H1 (cell line): ENCODE results near the gene TUBGCP2. TPM values are rescaled to one million over a fixed set of nuclear protein-coding genes. Genes with fewer than 3 reads are reported as not detected.

Experiments
- CTCF ChIA-PET: fragments of 300-600 bp; sonication (Branson Sonifier 250); formaldehyde crosslinking; loops from one replicate; lab custom pipeline; 2021; ENCODE audit not compliant: partially characterized antibody; lab: Charles Lee
- POLR2A ChIA-PET: fragments of 300-600 bp; sonication (Branson Sonifier 250); formaldehyde crosslinking; loops from one replicate; lab custom pipeline; 2021; ENCODE audit warnings: inconsistent platforms; ENCODE audit not compliant: partially characterized antibody; lab: Charles Lee
- DNase-seq, 2 experiments: peaks; one replicate each; pipeline versions ENCODE4 v3.0.0 to v3.0.0-alpha.2; 2010 to 2022; ENCODE audit warnings: low spot score in 2 of 2, low read depth in 1 of 2, mixed read lengths in 1 of 2
- FAIRE-seq: peaks from 2 replicates; lab custom pipeline; 2011; peaks lifted over from hg19 to GRCh38; lab: Jason Lieb, UNC
- H2AFZ ChIP-seq: 2 replicates; pipeline ENCODE4 v1.8.1; 2012; ENCODE audit warnings: low read length, inconsistent platforms
- H2AK5ac ChIP-seq: 2 replicates; pipeline ENCODE4 v1.6.1; 2013; ENCODE audit warnings: low read depth, low read length
- H2BK120ac ChIP-seq: replicated peaks from 2 replicates; pipeline ENCODE3; 2013; ENCODE audit warnings: low read depth, low read length, inconsistent platforms
- H2BK12ac ChIP-seq: 2 replicates; pipeline ENCODE4 v1.6.1; 2013; ENCODE audit warnings: low read depth, low read length
- H2BK15ac ChIP-seq: 2 replicates; pipeline ENCODE4 v1.6.1; 2013; ENCODE audit warnings: low read length
- H2BK20ac ChIP-seq: 2 replicates; pipeline ENCODE4 v1.6.1; 2013; ENCODE audit warnings: low read length
- H2BK5ac ChIP-seq: 2 replicates; pipeline ENCODE4 v1.6.1; 2013; ENCODE audit warnings: low read depth, low read length
- H3K14ac ChIP-seq: 2 replicates; pipeline ENCODE4 v1.6.1; 2013; ENCODE audit warnings: inconsistent platforms; ENCODE audit not compliant: insufficient read length
- H3K18ac ChIP-seq: 2 replicates; pipeline ENCODE4 v1.6.1; 2013; ENCODE audit warnings: low read length; ENCODE audit errors: extremely low read depth
- H3K23ac ChIP-seq: 2 replicates; pipeline ENCODE4 v1.6.1; 2013; ENCODE audit warnings: inconsistent platforms; ENCODE audit not compliant: insufficient read length
- H3K23me2 ChIP-seq: 2 replicates; pipeline ENCODE4 v1.6.1; 2013; ENCODE audit warnings: low read depth, low read length
- H3K27ac ChIP-seq: 2 replicates; pipeline ENCODE4 v1.6.1; 2011; ENCODE audit warnings: low read depth, low read length, inconsistent platforms
- H3K27me3 ChIP-seq, 4 experiments: replicated peaks in 1 of 4; 1 replicate in 1 of 4; 2 replicates in 3 of 4; pipeline versions ENCODE4 v1.6.1 to v1.8.1; 2011 to 2013; ENCODE audit warnings: low read length in 3 of 4, mild to moderate bottlenecking in 3 of 4, inconsistent platforms in 2 of 4, mixed read lengths in 2 of 4, moderate library complexity in 1 of 4; ENCODE audit not compliant: control insufficient read depth in 3 of 4, insufficient read depth in 3 of 4; ENCODE audit errors: extremely low read depth in 1 of 4
- H3K36me3 ChIP-seq, 4 experiments: 2 replicates each; pipeline versions ENCODE4 v1.6.1 to v1.8.1; 2011 to 2013; ENCODE audit warnings: mild to moderate bottlenecking in 4 of 4, low read length in 3 of 4, moderate library complexity in 2 of 4, control low read depth in 1 of 4, inconsistent platforms in 1 of 4; ENCODE audit not compliant: insufficient read depth in 4 of 4, control insufficient read depth in 2 of 4
- H3K4ac ChIP-seq: replicated peaks from 2 replicates; pipeline ENCODE3; 2013; ENCODE audit warnings: low read length, low read depth, mixed read lengths, inconsistent platforms; ENCODE audit not compliant: insufficient read length
- H3K4me1 ChIP-seq, 4 experiments: replicated peaks in 1 of 4; 1 replicate in 1 of 4; 2 replicates in 3 of 4; pipeline versions ENCODE4 v1.6.1 to v1.8.1; 2011 to 2013; ENCODE audit warnings: low read length in 3 of 4, inconsistent platforms in 2 of 4, mixed read lengths in 1 of 4; ENCODE audit not compliant: insufficient read depth in 4 of 4, control insufficient read depth in 3 of 4
- H3K4me2 ChIP-seq, 2 experiments: 2 replicates each; pipeline versions ENCODE4 v1.6.1 to v1.8.1; 2011 to 2013; ENCODE audit warnings: low read depth in 2 of 2, low read length in 2 of 2, control low read depth in 1 of 2, inconsistent platforms in 1 of 2, mild to moderate bottlenecking in 1 of 2; ENCODE audit not compliant: insufficient read depth in 1 of 2
- H3K4me3 ChIP-seq, 4 experiments: fragments of 200-600, 300-600 bp in 1 of 4; sonication (generic), shearing (Covaris generic), sonication (Bioruptor Twin) in 1 of 4; 2 replicates each; pipeline versions ENCODE4 v1.5.1 to v1.8.1; 2011 to 2016; ENCODE audit warnings: low read length in 4 of 4, low read depth in 3 of 4, control low read depth in 2 of 4, inconsistent platforms in 2 of 4, mild to moderate bottlenecking in 2 of 4, mixed read lengths in 1 of 4, moderate library complexity in 1 of 4; ENCODE audit not compliant: insufficient read depth in 2 of 4; ENCODE audit errors: extremely low read depth in 1 of 4
- H3K56ac ChIP-seq: replicated peaks from 2 replicates; pipeline ENCODE3; 2013; ENCODE audit warnings: low read depth, mild to moderate bottlenecking, mixed read lengths, low read length, inconsistent platforms; ENCODE audit not compliant: insufficient read length
- H3K79me1 ChIP-seq: 2 replicates; pipeline ENCODE4 v1.6.1; 2013; ENCODE audit warnings: low read depth, low read length, control low read depth
- H3K79me2 ChIP-seq, 2 experiments: 2 replicates each; pipeline versions ENCODE4 v1.6.1 to v1.8.1; 2012 to 2013; ENCODE audit warnings: low read length in 2 of 2, mild to moderate bottlenecking in 2 of 2, inconsistent platforms in 1 of 2; ENCODE audit not compliant: insufficient read depth in 2 of 2, control insufficient read depth in 1 of 2
- H3K9ac ChIP-seq, 4 experiments: replicated peaks in 1 of 4; 1 replicate in 1 of 4; 2 replicates in 3 of 4; pipeline versions ENCODE4 v1.6.1 to v1.8.1; 2011 to 2013; ENCODE audit warnings: low read depth in 3 of 4, low read length in 3 of 4, control low read depth in 2 of 4, mild to moderate bottlenecking in 2 of 4, moderate library complexity in 2 of 4, inconsistent platforms in 1 of 4; ENCODE audit errors: extremely low read depth in 1 of 4
- H3K9me3 ChIP-seq, 2 experiments: 2 replicates each; pipeline versions ENCODE4 v1.6.1 to v1.8.1; 2012 to 2013; ENCODE audit warnings: mild to moderate bottlenecking in 2 of 2, moderate library complexity in 2 of 2, control low read depth in 1 of 2, inconsistent platforms in 1 of 2, low read depth in 1 of 2, low read length in 1 of 2, mixed read lengths in 1 of 2; ENCODE audit not compliant: insufficient read depth in 2 of 2
- H4K20me1 ChIP-seq, 2 experiments: replicated peaks in 1 of 2; 2 replicates each; pipeline versions ENCODE3 to v1.8.1; 2011 to 2013; ENCODE audit warnings: inconsistent platforms in 2 of 2, low read length in 2 of 2, mild to moderate bottlenecking in 1 of 2; ENCODE audit not compliant: insufficient read depth in 2 of 2, control insufficient read depth in 1 of 2
- H4K5ac ChIP-seq: 2 replicates; pipeline ENCODE4 v1.6.1; 2013; ENCODE audit warnings: low read length, low read depth, mixed read lengths, inconsistent platforms; ENCODE audit not compliant: insufficient read length
- H4K8ac ChIP-seq: 2 replicates; pipeline ENCODE4 v1.8.0; 2013; ENCODE audit warnings: mild to moderate bottlenecking, moderate library complexity, low read length, inconsistent platforms; ENCODE audit not compliant: insufficient read depth; ENCODE audit errors: extremely low read depth
- H4K91ac ChIP-seq: replicated peaks from 2 replicates; pipeline ENCODE3; 2013; ENCODE audit warnings: low read length, mixed read lengths, inconsistent platforms; ENCODE audit not compliant: insufficient read length
- BACH1 ChIP-seq: IDR thresholded peaks from 2 replicates; pipeline ENCODE4 v1.6.1; 2012; ENCODE audit warnings: low read length, improper control_type of control experiment
- BCL11A ChIP-seq, 2 experiments: IDR thresholded peaks; one replicate each; pipeline ENCODE4 v1.6.1; 2011; ENCODE audit warnings: low read depth in 2 of 2, low read length in 2 of 2, mild to moderate bottlenecking in 2 of 2
- CEBPB ChIP-seq: IDR thresholded peaks from 2 replicates; pipeline ENCODE4 v1.6.1; 2012; ENCODE audit warnings: low read depth, low read length
- EP300 ChIP-seq, 2 experiments: IDR thresholded peaks; 1 replicate in 1 of 2; 2 replicates in 1 of 2; pipeline ENCODE4 v1.6.1; 2011 to 2012; ENCODE audit warnings: low read depth in 2 of 2, low read length in 2 of 2, mild to moderate bottlenecking in 2 of 2, borderline replicate concordance in 1 of 2, inconsistent platforms in 1 of 2, moderate library complexity in 1 of 2
- GABPA ChIP-seq: IDR thresholded peaks from 2 replicates; pipeline ENCODE4 v1.6.1; 2011; ENCODE audit warnings: mild to moderate bottlenecking, low read length, moderate library complexity, borderline replicate concordance; ENCODE audit not compliant: insufficient read depth
- GTF2F1 ChIP-seq: IDR thresholded peaks from 2 replicates; pipeline ENCODE4 v1.6.1; 2012; ENCODE audit warnings: low read depth, low read length, improper control_type of control experiment, borderline replicate concordance
- POLR2A ChIP-seq, 2 experiments: IDR thresholded peaks; 1 replicate in 1 of 2; 2 replicates in 1 of 2; pipeline ENCODE4 v1.6.1; 2011; ENCODE audit warnings: low read depth in 2 of 2, low read length in 2 of 2, mild to moderate bottlenecking in 2 of 2; ENCODE audit errors: control extremely low read depth in 1 of 2
- POLR2AphosphoS5 ChIP-seq: IDR thresholded peaks from 2 replicates; pipeline ENCODE4 v1.6.1; 2011; ENCODE audit warnings: low read depth, low read length
- TCF12 ChIP-seq: IDR thresholded peaks from 2 replicates; pipeline ENCODE4 v1.6.1; 2011; ENCODE audit warnings: low read depth, mild to moderate bottlenecking, low read length
- YY1 ChIP-seq: IDR thresholded peaks from 2 replicates; pipeline ENCODE4 v1.6.1; 2011; ENCODE audit warnings: low read depth, mild to moderate bottlenecking, low read length
- WGBS, 2 experiments: shearing (Covaris generic) in 1 of 2; methylation state at CpG; one replicate each; pipeline versions ENCODE4 v1.1.6 to v1.1.7; 2013 to 2015; ENCODE audit warnings: low lambda C conversion rate in 2 of 2, mixed read lengths in 2 of 2, inconsistent platforms in 1 of 2, low coverage in 1 of 2, missing lambda C conversion rate in 1 of 2; ENCODE audit not compliant: insufficient replicate concordance in 2 of 2, insufficient coverage in 1 of 2, insufficient read length in 1 of 2; ENCODE audit errors: extremely low coverage in 1 of 2, missing lambda C conversion rate in 1 of 2; 5-methylcytosine and 5-hydroxymethylcytosine counted together
- polyA plus RNA-seq, 7 experiments: library from polyadenylated mRNA; depleted of rRNA in 3 of 7; stranded (reverse) in 5 of 7; unstranded in 2 of 7; fragments of >200 nt in 5 of 7; fragments of 200-250 nt in 2 of 7; gene quantifications; 1 replicate in 5 of 7; 2 replicates in 1 of 7; 4 replicates in 1 of 7; pipeline versions ENCODE4 v1.2.1 to v1.2.3, GENCODE V29; 2011 to 2013; ENCODE audit warnings: missing spikeins in 2 of 7, mixed read lengths in 2 of 7
- total RNA-seq: library from RNA; stranded (reverse); fragmentation: NEBNext Ultra II Directional; extraction: Animal tissue kit (Norgen Biotek cat#: 25700); gene quantifications from 2 replicates; pipeline ENCODE4 v1.2.1, GENCODE V29; 2021
- TF ChIP-seq, protein P1 (sequence below): IDR thresholded peaks from 2 replicates; pipeline ENCODE4 v1.6.1; 2011; ENCODE audit warnings: low read length, improper control_type of control experiment
- TF ChIP-seq, protein P2 (sequence below): IDR thresholded peaks from 2 replicates; pipeline ENCODE4 v1.6.1; 2012; ENCODE audit warnings: inconsistent platforms

Gene TUBGCP2
- total and polyA plus RNA-seq, 2 of the 8 experiments (the other 6 are each of a cell fraction or from before 2014, with no cell fraction given) = 34.9 to 51.9 TPM

DNA sequence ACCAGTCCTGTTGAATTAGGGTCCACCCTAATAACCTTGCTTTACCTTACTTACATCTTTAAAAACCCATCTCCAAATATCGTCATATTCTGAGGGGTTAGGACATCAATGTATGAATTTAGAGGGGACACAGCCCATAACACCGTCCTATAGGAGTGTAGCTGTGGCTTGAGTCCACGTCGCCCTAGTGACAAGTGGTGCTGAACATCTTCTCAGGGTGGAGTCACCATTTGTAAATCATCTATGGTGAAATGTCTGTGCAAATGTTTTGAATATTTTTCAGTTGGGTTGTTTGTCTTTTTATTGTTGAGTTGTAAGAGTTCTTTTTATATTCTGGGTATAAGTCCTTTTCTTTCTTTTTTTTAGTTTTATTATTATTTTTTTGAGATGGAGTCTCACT, 33.3 kb upstream of the TUBGCP2 start:
- CTCF ChIA-PET = interaction anchor here (2.3 kb wide), 1 partner anchor 11 kb away, joined by 7 read pairs; no protein-coding TSS in a partner anchor
- H3K4ac ChIP-seq = no peak overlapping the region
- TF ChIP-seq, protein P1, sequence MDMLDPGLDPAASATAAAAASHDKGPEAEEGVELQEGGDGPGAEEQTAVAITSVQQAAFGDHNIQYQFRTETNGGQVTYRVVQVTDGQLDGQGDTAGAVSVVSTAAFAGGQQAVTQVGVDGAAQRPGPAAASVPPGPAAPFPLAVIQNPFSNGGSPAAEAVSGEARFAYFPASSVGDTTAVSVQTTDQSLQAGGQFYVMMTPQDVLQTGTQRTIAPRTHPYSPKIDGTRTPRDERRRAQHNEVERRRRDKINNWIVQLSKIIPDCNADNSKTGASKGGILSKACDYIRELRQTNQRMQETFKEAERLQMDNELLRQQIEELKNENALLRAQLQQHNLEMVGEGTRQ = no peak
- no peak for TF ChIP-seq TCF12
- TF ChIP-seq EP300 (IDR thresholded peaks at IDR 0.05; ENCODE audit: borderline replicate concordance in 1 of 2, low read depth in 2 of 2, low read length in 2 of 2) = no peak
- no peak for TF ChIP-seq GTF2F1
- TF ChIP-seq GABPA = no peak
- no peak for TF ChIP-seq BCL11A (IDR thresholded peaks at IDR 0.05; ENCODE audit: low read depth in 2 of 2, low read length in 2 of 2)
- TF ChIP-seq CEBPB = no peak
- TF ChIP-seq POLR2A (IDR thresholded peaks at IDR 0.05; ENCODE audit: control extremely low read depth in 1 of 2, low read depth in 2 of 2, low read length in 2 of 2) = no peak
- TF ChIP-seq, protein P2, sequence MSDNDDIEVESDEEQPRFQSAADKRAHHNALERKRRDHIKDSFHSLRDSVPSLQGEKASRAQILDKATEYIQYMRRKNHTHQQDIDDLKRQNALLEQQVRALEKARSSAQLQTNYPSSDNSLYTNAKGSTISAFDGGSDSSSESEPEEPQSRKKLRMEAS = no peak
- TF ChIP-seq POLR2AphosphoS5 = no peak
- TF ChIP-seq BACH1 = no peak
- TF ChIP-seq YY1 = no peak

More for the DNA sequence above, 33.3 kb upstream of the TUBGCP2 start:
- H2BK120ac ChIP-seq = no peak overlapping the region
- H3K9me3 ChIP-seq = no peaks in the 10 kb centered on the region
- H3K23ac ChIP-seq = no peak overlapping the region
- H3K79me2 ChIP-seq = no peaks in the 10 kb centered on the region
- no peak overlapping the region for H3K9ac ChIP-seq
- H4K91ac ChIP-seq = no peak overlapping the region
- H2BK20ac ChIP-seq = no peak overlapping the region
- no peak overlapping the region for H3K4me2 ChIP-seq
- no peak for FAIRE-seq
- no peak overlapping the region for H3K4me3 ChIP-seq
- H3K27ac ChIP-seq = no peak overlapping the region
- no peak overlapping the region for H4K8ac ChIP-seq
- peaks cover 25% of the 10 kb centered on the region; the same call in 1 of the 2 replicates for H3K23me2 ChIP-seq
- POLR2A ChIA-PET = interaction anchor here (0.8 to 1.4 kb wide), 3 partner anchors 9 to 16 kb away, joined by 3 to 8 read pairs (median 3); partner anchors contain the start of gene FUOM
- H2BK12ac ChIP-seq = no peak overlapping the region
- H4K5ac ChIP-seq = no peak overlapping the region
- peaks cover 0 to 19% of the 10 kb centered on the region in 2 experiments for H4K20me1 ChIP-seq
- no peak for DNase-seq
- H3K56ac ChIP-seq = no peak overlapping the region
- H2AFZ ChIP-seq = no peak overlapping the region
- H3K14ac ChIP-seq = no peak overlapping the region
- no peak overlapping the region for H3K18ac ChIP-seq
- peaks cover 0 to 9% (median 1%) of the 10 kb centered on the region in 4 experiments; a peak in 2 of 7 replicates for H3K4me1 ChIP-seq
- 92% methylated on average over 4 of the region's 4 CpGs; no CpG with 5 or more reads in 1 of the 2 experiments for WGBS, 2 experiments
- H2AK5ac ChIP-seq = no peak overlapping the region
- H3K27me3 ChIP-seq = peaks cover 0 to 18% (median 13%) of the 10 kb centered on the region in 4 experiments; a peak in 6 of 7 replicates
- H3K79me1 ChIP-seq = no peaks in the 10 kb centered on the region
- no peak overlapping the region for H2BK5ac ChIP-seq
- no peaks in the 10 kb centered on the region for H3K36me3 ChIP-seq
- H2BK15ac ChIP-seq = no peak overlapping the region
